HG03442 (cell line): ENCODE data around the gene CENPH.
A peak's percentile ranks its signal among the peaks of the same experiment; 100 is the strongest.
"Not testable (repeated sequence)": the region's sequence is repeated elsewhere in the genome, so short reads cannot be mapped to it uniquely, and the experiment has no call there.

Experiments
- ATAC-seq: cut with Tn5 transposase; IDR thresholded peaks from one replicate; pipeline ENCODE4 v1.9.1; 2021; ENCODE audit warnings: mild to moderate bottlenecking, moderate library complexity; ENCODE audit not compliant: unreplicated experiment

The CENPH gene

DNA sequence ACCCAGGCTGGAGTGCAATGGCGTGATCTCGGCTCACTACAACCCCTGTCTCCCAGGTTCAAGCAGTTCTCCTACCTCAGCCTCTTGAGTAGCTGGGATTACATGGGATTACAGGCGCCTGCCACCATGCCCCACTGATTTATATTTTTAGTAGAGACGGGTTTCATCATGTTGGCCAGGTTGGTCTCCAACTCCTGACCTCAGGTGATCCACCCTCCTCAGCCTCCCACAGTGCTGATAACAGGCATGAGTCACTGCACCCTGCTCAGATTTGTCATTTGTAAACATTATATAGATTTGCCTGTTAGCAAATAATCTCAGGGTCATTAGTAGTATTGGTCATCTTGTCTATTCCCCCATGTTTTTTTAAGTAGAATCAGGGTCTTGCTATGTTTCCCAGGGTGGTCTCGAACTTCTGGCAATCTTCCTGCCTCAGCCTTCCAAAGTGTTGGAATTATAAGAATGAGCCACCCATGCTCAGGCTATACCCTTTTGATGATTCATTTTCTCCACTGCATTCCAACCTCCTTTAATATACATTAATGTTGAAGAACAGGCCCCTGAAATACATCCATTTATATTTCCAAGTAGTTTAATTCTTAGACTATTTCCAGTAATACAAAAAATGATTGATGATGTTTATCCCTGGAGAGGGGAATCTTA lies 17.3 kb downstream of the CENPH start:
- no peak for ATAC-seq

DNA sequence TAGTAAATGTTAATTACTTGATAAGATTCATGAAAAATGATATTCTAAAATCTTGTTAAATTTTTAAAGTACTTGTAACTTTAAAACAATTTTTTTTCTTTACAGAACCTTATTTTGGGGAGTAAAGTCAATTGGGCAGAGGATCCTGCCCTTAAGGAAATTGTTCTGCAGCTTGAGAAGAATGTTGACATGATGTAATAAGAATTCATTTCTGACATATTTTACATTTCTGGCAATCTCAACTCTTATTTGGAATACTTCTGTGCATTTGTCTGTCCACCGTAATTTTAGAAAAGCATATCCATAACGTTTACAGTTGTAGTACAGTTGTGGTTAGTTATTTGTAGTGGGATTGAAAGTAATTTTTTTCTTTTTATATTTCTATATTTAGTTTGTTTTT lies 20.2 kb downstream of the CENPH start:
- ATAC-seq: no peak

DNA sequence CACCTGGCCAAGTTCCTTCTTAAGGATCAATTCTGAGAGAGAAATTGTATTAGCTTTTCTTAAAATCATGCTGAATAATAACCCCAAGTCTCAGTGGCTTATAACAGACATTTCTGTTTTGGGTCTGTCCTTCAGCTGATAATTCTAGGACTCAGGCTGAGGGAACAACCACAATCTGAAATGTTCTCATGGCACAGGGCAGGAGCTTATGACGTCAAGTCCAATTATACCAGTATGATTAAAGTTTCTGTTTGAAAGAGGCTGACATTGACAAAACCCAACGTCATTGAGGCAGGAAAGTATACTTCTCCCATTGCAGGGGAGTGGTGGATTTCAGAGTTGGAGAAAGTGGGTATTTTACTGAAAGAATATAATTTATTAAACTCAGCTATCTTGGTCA lies 21.8 kb downstream of the CENPH start:
- ATAC-seq: no peak

GRCh38 chr5:69212022-69212421 lies 22.6 kb downstream of the CENPH start:
- ATAC-seq: no peak

GRCh38 chr5:69213513-69214215 lies 24.3 kb downstream of the CENPH start:
- no peak for ATAC-seq

DNA sequence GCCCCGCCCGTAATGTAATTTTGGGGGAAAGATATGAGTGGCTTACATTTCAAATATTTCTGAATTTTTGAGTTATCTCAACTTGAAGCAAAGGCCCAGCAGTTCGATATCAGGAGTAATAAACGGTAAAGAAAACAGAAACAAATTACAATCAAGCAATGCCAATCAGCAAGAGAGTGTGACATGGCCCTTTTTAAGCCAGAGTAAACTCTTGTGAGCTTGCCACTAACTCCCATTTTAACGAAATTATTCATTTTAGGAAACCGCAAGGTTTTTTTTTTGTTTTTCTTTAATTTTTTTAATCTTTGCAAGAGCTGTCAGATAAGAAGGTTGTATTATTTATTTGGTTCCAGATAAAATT lies 27.7 kb downstream of the CENPH start:
- no peak for ATAC-seq

- peak; percentile 83 for ATAC-seq
These were observed 28.5 kb downstream of the CENPH start for GRCh38 chr5:69217548-69218526.

DNA sequence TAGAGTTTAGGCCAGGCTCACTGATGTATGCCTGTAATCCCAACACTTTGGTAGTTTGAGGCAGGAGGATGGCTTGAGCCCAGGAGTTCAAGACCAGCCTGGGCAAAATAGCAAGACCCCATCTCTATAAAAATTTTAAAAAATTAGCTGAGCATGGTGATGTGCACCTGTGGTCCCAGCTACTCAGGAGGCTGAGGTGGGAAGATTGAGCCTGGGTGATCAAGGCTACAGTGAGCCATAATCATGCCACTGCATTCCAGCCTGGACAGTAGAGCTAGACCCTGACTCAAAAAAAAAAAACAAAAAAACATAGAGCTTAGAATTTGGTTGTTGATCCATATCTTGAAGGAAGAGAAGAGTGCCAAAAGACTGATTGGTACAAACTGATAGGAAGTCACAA lies 30.6 kb downstream of the CENPH start:
- no peak for ATAC-seq

DNA sequence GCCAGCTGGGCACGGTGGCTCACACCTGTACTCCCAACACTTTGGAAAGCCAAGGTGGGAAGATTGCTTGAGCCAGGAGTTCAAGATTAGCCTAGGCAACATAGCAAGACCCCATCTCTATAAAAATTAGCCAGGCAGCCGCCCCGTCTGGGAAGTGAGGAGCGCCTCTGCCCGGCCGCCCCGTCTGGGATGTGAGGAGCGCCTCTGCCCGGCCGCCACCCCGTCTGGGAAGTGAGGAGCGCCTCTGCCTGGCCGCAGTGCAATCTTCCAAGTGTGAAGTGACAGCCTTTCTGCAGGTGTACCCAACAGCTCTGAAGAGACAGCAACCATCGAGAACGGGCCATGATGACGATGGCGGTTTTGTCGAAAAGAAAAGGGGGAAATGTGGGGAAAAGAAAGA lies 31.0 kb downstream of the CENPH start:
- not testable (repeated sequence) for ATAC-seq

DNA sequence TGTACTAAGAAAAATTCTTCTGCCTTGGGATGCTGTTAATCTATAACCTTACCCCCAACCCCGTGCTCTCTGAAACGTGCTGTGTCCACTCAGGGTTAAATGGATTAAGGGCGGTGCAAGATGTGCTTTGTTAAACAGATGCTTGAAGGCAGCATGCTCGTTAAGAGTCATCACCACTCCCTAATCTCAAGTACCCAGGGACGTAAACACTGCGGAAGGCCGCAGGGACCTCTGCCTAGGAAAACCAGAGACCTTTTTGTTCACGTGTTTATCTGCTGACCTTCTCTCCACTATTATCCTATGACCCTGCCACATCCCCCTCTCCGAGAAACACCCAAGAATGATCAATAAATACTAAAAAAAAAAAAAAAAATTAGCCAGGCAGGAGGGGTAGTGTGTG lies 31.4 kb downstream of the CENPH start:
- ATAC-seq: not testable (repeated sequence)

- no peak for ATAC-seq
These were observed 35.1 kb downstream of the CENPH start for GRCh38 chr5:69224520-69224919.

- ATAC-seq: no peak
These were observed 36.5 kb downstream of the CENPH start for GRCh38 chr5:69225860-69226259.

GRCh38 chr5:69230181-69230580 lies 40.8 kb downstream of the CENPH start:
- ATAC-seq: no peak

DNA sequence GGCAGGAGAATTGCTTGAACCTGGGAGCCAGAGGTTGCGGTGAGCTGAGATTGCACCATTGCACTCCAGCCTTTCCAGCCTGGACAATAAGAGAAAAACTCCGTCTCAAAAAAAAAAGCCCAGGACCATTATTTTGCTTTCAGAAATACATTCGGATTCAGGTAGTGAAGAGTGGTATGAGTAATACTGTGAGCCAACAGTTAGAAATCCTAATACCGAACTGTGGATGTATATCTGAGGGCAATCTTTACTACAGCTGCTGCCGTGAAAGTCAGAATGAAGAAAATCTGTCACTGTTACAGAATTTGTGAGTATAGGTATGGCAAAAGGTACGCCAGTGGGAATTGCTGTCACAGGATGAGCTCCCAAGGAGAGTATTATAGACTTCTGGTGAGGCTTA lies 41.9 kb downstream of the CENPH start:
- ATAC-seq: no peak

DNA sequence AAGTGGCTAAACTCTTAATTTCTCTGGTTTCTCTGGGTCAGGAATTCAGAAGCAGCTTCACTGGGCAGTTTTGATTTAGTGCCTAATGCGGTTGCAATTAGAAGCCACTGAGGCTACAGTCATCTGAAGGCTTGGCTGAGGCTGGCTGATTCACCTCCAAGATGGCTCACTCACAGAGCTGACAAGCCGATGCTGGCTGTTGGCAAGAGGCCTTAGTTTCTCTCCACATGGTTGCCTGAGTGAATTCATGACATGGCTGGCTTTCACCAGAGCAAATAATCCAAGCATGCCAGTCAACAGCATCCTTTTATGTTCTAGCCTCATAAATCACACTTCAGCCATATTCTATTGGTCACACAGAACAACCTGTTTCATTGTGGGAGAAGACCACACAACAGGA lies 42.5 kb downstream of the CENPH start:
- no peak for ATAC-seq

GRCh38 chr5:69234457-69235268 lies 45.3 kb downstream of the CENPH start, which contains the start of gene CDK7:
TSS of gene CDK7 (plus strand) at chr5:69234886. CDS start at chr5:69234976, 90 bp downstream.
- peak; percentile 97 for ATAC-seq

- not testable (repeated sequence) for ATAC-seq
These were observed 47.4 kb downstream of the CENPH start for GRCh38 chr5:69236733-69237132.

- no peak for ATAC-seq
These were observed 48.5 kb downstream of the CENPH start for GRCh38 chr5:69237877-69238276.

- ATAC-seq: no peak
These were observed 49.4 kb downstream of the CENPH start for GRCh38 chr5:69238760-69239251.

- no peak for ATAC-seq
These were observed 53.0 kb downstream of the CENPH start for GRCh38 chr5:69242215-69242927.
